GM19035 (cell line): Measurements from ENCODE around the gene ELFN1.

ENCODE experiments used
- ATAC-seq: cut with Tn5 transposase; IDR thresholded peaks from one replicate; pipeline ENCODE4 v1.9.1; 2021; ENCODE audit not compliant: unreplicated experiment

ELFN1 gene

GRCh38 chr7:1675036-1675671, 5.1 kb downstream of the ELFN1 start:
- no peak for ATAC-seq

GRCh38 chr7:1675673-1676549, 5.8 kb downstream of the ELFN1 start:
- no peak for ATAC-seq

- ATAC-seq, result no peak
Observed at GRCh38 chr7:1676550-1677078, 6.5 kb downstream of the ELFN1 start.

GRCh38 chr7:1677206-1678080, 7.4 kb downstream of the ELFN1 start:
- ATAC-seq, result no peak

GRCh38 chr7:1678081-1678543, 8.0 kb downstream of the ELFN1 start:
- no peak for ATAC-seq

GRCh38 chr7:1678571-1679325, 8.7 kb downstream of the ELFN1 start:
- no peak for ATAC-seq

- ATAC-seq, result no peak
Observed at GRCh38 chr7:1679326-1679965, 9.4 kb downstream of the ELFN1 start.

GRCh38 chr7:1679966-1680730, 10.1 kb downstream of the ELFN1 start:
- ATAC-seq, result no peak

- ATAC-seq, result no peak
Observed at GRCh38 chr7:1681581-1681980, 11.5 kb downstream of the ELFN1 start.

- ATAC-seq, result no peak
Observed at GRCh38 chr7:1685000-1685624, 15.0 kb downstream of the ELFN1 start.

GRCh38 chr7:1688542-1688941, 18.5 kb downstream of the ELFN1 start:
- no peak for ATAC-seq

- no peak for ATAC-seq
Observed at GRCh38 chr7:1689311-1689710, 19.2 kb downstream of the ELFN1 start.

GRCh38 chr7:1690359-1690958, 20.4 kb downstream of the ELFN1 start:
- no peak for ATAC-seq

- ATAC-seq, result no peak
Observed at GRCh38 chr7:1691096-1691495, 21.0 kb downstream of the ELFN1 start.

- ATAC-seq, result no peak
Observed at GRCh38 chr7:1691601-1692514, 21.8 kb downstream of the ELFN1 start.

GRCh38 chr7:1692515-1693418, 22.7 kb downstream of the ELFN1 start:
- no peak for ATAC-seq
